GM23338 (cell line): ENCODE results near the gene HAT1. TPM values are rescaled to one million over a fixed set of nuclear protein-coding genes. Genes with fewer than 3 reads are reported as not detected.

Experiments
- ATAC-seq: fragments of 200-7000 bp; cut with Tn5 transposase; 3 replicates; pipeline ENCODE4 v1.9.1; 2020
- DNase-seq: peaks from one replicate; pipeline ENCODE4 v3.0.0-alpha.2; 2015; ENCODE audit warnings: low spot score
- H2AFZ ChIP-seq: fragments of 200-600 bp; sonication (generic); 2 replicates; pipeline ENCODE4 v1.8.0; 2016; ENCODE audit warnings: antibody characterized with exemption, mild to moderate bottlenecking, moderate library complexity
- H3F3A ChIP-seq: fragments of 200-600 bp; sonication (generic); replicated peaks from 2 replicates; pipeline ENCODE4 v1.8.0; 2017; ENCODE audit warnings: antibody characterized with exemption, mixed run types, low read depth
- H3K27ac ChIP-seq: fragments of 200-600 bp; sonication (generic); 2 replicates; pipeline ENCODE4 v1.6.1; 2016; ENCODE audit warnings: low read depth
- H3K27me3 ChIP-seq: fragments of 200-600 bp; sonication (generic); 2 replicates; pipeline ENCODE4 v1.8.0; 2016; ENCODE audit warnings: mild to moderate bottlenecking, mixed run types, moderate library complexity; ENCODE audit not compliant: insufficient read depth
- H3K36me3 ChIP-seq: fragments of 200-600 bp; sonication (generic); 2 replicates; pipeline ENCODE4 v1.8.0; 2016; ENCODE audit warnings: mild to moderate bottlenecking; ENCODE audit not compliant: insufficient read depth
- H3K4me1 ChIP-seq: fragments of 200-600 bp; sonication (generic); 2 replicates; pipeline ENCODE4 v1.8.0; 2016; ENCODE audit warnings: mild to moderate bottlenecking, moderate library complexity; ENCODE audit not compliant: insufficient read depth
- H3K4me2 ChIP-seq: fragments of 200-600 bp; sonication (generic); 2 replicates; pipeline ENCODE4 v1.7.1; 2017; ENCODE audit warnings: mixed run types
- H3K4me3 ChIP-seq: fragments of 200-600 bp; sonication (generic); 2 replicates; pipeline ENCODE4 v1.6.1; 2016; ENCODE audit warnings: mixed run types
- H3K79me2 ChIP-seq: fragments of 200-600 bp; sonication (generic); replicated peaks from 2 replicates; pipeline ENCODE4 v1.8.0; 2017; ENCODE audit warnings: mild to moderate bottlenecking; ENCODE audit not compliant: insufficient read depth
- H3K9me2 ChIP-seq: fragments of 200-600 bp; sonication (generic); 2 replicates; pipeline ENCODE4 v1.8.0; 2017; ENCODE audit not compliant: insufficient read depth
- H4K20me1 ChIP-seq: fragments of 200-600 bp; sonication (generic); replicated peaks from 2 replicates; pipeline ENCODE4 v1.8.0; 2017; ENCODE audit warnings: mild to moderate bottlenecking; ENCODE audit not compliant: insufficient read depth
- H3K27ac Mint-ChIP-seq: 2 replicates; pipeline ENCODE4 v1.8.0; 2020; ENCODE audit warnings: inconsistent platforms, mild to moderate bottlenecking, moderate library complexity, mixed read lengths
- H3K27me3 Mint-ChIP-seq: 3 replicates; pipeline ENCODE4 v1.8.0; 2022; ENCODE audit warnings: low read depth, mild to moderate bottlenecking, moderate library complexity, mixed read lengths, inconsistent platforms; ENCODE audit not compliant: insufficient read depth, poor library complexity
- H3K36me3 Mint-ChIP-seq: 3 replicates; pipeline ENCODE4 v1.8.0; 2021; ENCODE audit warnings: low read depth, mild to moderate bottlenecking, inconsistent platforms, moderate library complexity, mixed read lengths
- H3K4me1 Mint-ChIP-seq: 3 replicates; pipeline ENCODE4 v1.8.0; 2020; ENCODE audit warnings: mild to moderate bottlenecking, inconsistent platforms, mixed read lengths
- H3K4me3 Mint-ChIP-seq: 3 replicates; pipeline ENCODE4 v1.8.0; 2021; ENCODE audit warnings: moderate library complexity, mild to moderate bottlenecking, inconsistent platforms, mixed read lengths
- H3K9me3 Mint-ChIP-seq: 3 replicates; pipeline ENCODE4 v1.8.0; 2020; ENCODE audit warnings: moderate library complexity, mild to moderate bottlenecking, inconsistent platforms, mixed read lengths
- CREB1 ChIP-seq: fragments of 250-450 bp; sonication (Bioruptor Pico); IDR thresholded peaks from 2 replicates; pipeline ENCODE4 v1.5.0; 2020; ENCODE audit warnings: low read depth, mild to moderate bottlenecking, moderate library complexity
- EZH2phosphoT487 ChIP-seq: fragments of 200-600 bp; sonication (generic); IDR thresholded peaks from one replicate; pipeline ENCODE4 v1.8.1; 2018; ENCODE audit warnings: antibody characterized with exemption; ENCODE audit not compliant: unreplicated experiment
- NANOG ChIP-seq: IDR thresholded peaks from 2 replicates; pipeline ENCODE4 v1.6.1; 2016; ENCODE audit warnings: antibody characterized with exemption, borderline replicate concordance
- POLR2AphosphoS5 ChIP-seq: IDR thresholded peaks from 2 replicates; pipeline ENCODE4 v1.6.1; 2016; ENCODE audit warnings: antibody characterized with exemption, low read depth
- STAT1 ChIP-seq: IDR thresholded peaks from one replicate; pipeline ENCODE4 v1.6.1; 2016; ENCODE audit warnings: antibody characterized with exemption; ENCODE audit not compliant: unreplicated experiment
- ZNF331 ChIP-seq: fragments of 250-450 bp; sonication (Bioruptor Pico); IDR thresholded peaks from 2 replicates; pipeline ENCODE4 v1.5.0; 2020; ENCODE audit warnings: low read depth, mild to moderate bottlenecking, moderate library complexity
- polyA plus RNA-seq: library from polyadenylated mRNA; unstranded; fragments of >200 nt; fragmentation: Nextera tagmentation; extraction: Ambion mirVana; gene quantifications from 2 replicates; pipeline ENCODE4 v1.2.1, GENCODE V29; 2016
- total RNA-seq: library from RNA; depleted of rRNA; stranded (reverse); fragments of >200 nt; shearing (Covaris generic); gene quantifications from 2 replicates; pipeline ENCODE4 v1.2.3, GENCODE V29; 2014
- TF ChIP-seq, protein P1 (sequence below): IDR thresholded peaks from one replicate; pipeline ENCODE4 v1.6.1; 2018; ENCODE audit warnings: antibody characterized with exemption; ENCODE audit not compliant: unreplicated experiment
- TF ChIP-seq, protein P2 (sequence below), 2 experiments: fragments of 200-600 bp in 1 of 2; sonication (generic) in 1 of 2; conservative IDR thresholded peaks; 2 replicates each; pipeline versions ENCODE4 v1.5.1 to v1.6.1; 2016 to 2017; ENCODE audit warnings: antibody characterized with exemption in 2 of 2, low read depth in 2 of 2, mild to moderate bottlenecking in 2 of 2, moderate library complexity in 1 of 2

Gene HAT1
- total and polyA plus RNA-seq, 2 experiments from 2014 or later, result 67.2 to 67.5 TPM

DNA sequence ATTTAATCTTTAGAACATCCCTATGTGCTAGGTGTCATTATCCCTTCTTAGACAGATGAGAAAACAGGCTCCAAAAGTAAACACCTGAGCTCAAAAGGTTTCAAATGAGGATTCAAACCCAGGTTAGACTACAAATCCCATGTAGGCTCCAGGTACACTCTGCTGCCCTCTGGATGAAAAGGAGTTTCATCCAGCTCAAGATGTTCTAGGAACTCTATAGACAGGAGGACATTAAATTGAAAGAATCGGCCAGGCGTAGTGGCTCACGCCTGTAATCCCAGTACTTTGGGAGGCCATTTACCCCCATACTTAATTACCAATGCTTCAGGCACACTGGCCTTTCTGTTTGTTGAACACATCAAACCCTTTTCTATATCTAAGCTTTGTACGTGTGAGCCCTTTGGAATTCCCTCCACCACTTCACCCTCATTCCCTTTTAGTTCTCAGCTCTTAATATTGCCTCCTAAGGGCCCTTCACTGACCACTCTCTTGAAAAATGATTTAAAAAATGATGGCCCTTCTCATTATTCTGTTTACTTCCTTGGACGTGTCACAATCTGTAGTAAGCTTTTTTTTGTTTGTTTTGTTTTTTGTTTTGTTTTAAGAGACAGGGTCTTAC lies 38.9 kb upstream of the HAT1 start:
- DNase-seq, result peak; percentile 21
- Histone ChIP-seq H3F3A (no peaks in the 10 kb centered on the region), H3K9me2 (no peaks in the 10 kb centered on the region), H2AFZ (no peak overlapping the region), H4K20me1 (0 out of 2 replicates have a peak, but pooled peaks cover 3% of the 10 kb centered on the region), H3K27me3 (no peaks in the 10 kb centered on the region), H3K4me1 (no peaks in the 10 kb centered on the region), H3K36me3 (no peaks in the 10 kb centered on the region), H3K4me3 (no peak overlapping the region), H3K4me2 (no peak overlapping the region), H3K79me2 (no peaks in the 10 kb centered on the region), H3K27ac (no peak overlapping the region)
- ATAC-seq, result peak; percentile 44
- 0 out of 3 replicates have a peak, but pooled peaks cover 3% of the 10 kb centered on the region for H3K36me3 Mint-ChIP-seq
- no peaks in the 10 kb centered on the region for H3K27me3 Mint-ChIP-seq
- no peaks in the 10 kb centered on the region for H3K9me3 Mint-ChIP-seq
- TF ChIP-seq, protein P1, sequence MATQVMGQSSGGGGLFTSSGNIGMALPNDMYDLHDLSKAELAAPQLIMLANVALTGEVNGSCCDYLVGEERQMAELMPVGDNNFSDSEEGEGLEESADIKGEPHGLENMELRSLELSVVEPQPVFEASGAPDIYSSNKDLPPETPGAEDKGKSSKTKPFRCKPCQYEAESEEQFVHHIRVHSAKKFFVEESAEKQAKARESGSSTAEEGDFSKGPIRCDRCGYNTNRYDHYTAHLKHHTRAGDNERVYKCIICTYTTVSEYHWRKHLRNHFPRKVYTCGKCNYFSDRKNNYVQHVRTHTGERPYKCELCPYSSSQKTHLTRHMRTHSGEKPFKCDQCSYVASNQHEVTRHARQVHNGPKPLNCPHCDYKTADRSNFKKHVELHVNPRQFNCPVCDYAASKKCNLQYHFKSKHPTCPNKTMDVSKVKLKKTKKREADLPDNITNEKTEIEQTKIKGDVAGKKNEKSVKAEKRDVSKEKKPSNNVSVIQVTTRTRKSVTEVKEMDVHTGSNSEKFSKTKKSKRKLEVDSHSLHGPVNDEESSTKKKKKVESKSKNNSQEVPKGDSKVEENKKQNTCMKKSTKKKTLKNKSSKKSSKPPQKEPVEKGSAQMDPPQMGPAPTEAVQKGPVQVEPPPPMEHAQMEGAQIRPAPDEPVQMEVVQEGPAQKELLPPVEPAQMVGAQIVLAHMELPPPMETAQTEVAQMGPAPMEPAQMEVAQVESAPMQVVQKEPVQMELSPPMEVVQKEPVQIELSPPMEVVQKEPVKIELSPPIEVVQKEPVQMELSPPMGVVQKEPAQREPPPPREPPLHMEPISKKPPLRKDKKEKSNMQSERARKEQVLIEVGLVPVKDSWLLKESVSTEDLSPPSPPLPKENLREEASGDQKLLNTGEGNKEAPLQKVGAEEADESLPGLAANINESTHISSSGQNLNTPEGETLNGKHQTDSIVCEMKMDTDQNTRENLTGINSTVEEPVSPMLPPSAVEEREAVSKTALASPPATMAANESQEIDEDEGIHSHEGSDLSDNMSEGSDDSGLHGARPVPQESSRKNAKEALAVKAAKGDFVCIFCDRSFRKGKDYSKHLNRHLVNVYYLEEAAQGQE, result no peak
- TF ChIP-seq STAT1 (no peak), POLR2AphosphoS5 (no peak), EZH2phosphoT487 (no peak)
- TF ChIP-seq, protein P2, sequence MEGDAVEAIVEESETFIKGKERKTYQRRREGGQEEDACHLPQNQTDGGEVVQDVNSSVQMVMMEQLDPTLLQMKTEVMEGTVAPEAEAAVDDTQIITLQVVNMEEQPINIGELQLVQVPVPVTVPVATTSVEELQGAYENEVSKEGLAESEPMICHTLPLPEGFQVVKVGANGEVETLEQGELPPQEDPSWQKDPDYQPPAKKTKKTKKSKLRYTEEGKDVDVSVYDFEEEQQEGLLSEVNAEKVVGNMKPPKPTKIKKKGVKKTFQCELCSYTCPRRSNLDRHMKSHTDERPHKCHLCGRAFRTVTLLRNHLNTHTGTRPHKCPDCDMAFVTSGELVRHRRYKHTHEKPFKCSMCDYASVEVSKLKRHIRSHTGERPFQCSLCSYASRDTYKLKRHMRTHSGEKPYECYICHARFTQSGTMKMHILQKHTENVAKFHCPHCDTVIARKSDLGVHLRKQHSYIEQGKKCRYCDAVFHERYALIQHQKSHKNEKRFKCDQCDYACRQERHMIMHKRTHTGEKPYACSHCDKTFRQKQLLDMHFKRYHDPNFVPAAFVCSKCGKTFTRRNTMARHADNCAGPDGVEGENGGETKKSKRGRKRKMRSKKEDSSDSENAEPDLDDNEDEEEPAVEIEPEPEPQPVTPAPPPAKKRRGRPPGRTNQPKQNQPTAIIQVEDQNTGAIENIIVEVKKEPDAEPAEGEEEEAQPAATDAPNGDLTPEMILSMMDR (conservative IDR thresholded peaks at IDR 0.05; ENCODE audit: low read depth in 2 of 2), result 0 out of 4 replicates have a peak, but pooled peaks of 1 of the 2 experiments have one; percentile 26
- H3K27ac Mint-ChIP-seq, result no peak overlapping the region
- no peak overlapping the region for H3K4me3 Mint-ChIP-seq
- peaks cover 4% of the 10 kb centered on the region; the same call in 2 of the 3 replicates for H3K4me1 Mint-ChIP-seq

DNA sequence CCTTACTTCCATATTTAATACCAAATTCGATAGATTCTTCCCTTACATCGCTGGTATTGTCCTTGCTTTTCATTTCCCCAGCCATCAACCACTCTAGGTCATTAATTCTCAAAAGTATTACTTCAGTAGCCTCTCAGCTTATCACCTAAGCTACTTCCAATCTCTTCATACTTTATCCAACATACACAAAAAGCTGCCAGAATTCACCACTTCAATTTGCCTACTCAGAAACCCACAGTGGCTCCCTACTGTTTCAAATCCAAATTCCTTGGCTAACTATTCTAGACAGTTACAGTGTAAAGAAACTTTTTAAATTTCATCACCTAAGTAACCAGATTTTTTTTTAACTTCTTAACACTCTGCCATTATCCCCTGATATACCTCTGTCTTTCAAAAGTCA lies 32.9 kb upstream of the HAT1 start:
- H3K36me3 ChIP-seq, result no peaks in the 10 kb centered on the region
- no peak for DNase-seq
- Mint-ChIP-seq H3K27me3 (peaks cover 7% of the 10 kb centered on the region), H3K36me3 (peaks cover 6% of the 10 kb centered on the region; the same call in 1 of the 3 replicates), H3K27ac (no peak overlapping the region), H3K9me3 (no peaks in the 10 kb centered on the region), H3K4me3 (no peak overlapping the region), H3K4me1 (peaks cover 8% of the 10 kb centered on the region; the same call in 2 of the 3 replicates)
- no peak overlapping the region for H3K4me2 ChIP-seq
- peaks cover 4% of the 10 kb centered on the region; the same call in 1 of the 2 replicates for H3K4me1 ChIP-seq
- H3K79me2 ChIP-seq, result no peaks in the 10 kb centered on the region
- H4K20me1 ChIP-seq, result 0 out of 2 replicates have a peak, but pooled peaks cover 3% of the 10 kb centered on the region
- no peak for ATAC-seq
- no peak overlapping the region for H3K27ac ChIP-seq
- no peaks in the 10 kb centered on the region for H3K27me3 ChIP-seq
- no peaks in the 10 kb centered on the region for H3F3A ChIP-seq
- no peak overlapping the region for H2AFZ ChIP-seq
- no peak overlapping the region for H3K4me3 ChIP-seq
- TF ChIP-seq CREB1 (CRISPR knock-in tag) (no peak), NANOG (no peak), ZNF331 (CRISPR knock-in tag) (no peak), POLR2AphosphoS5 (no peak)
- TF ChIP-seq, protein P1, result no peak
- TF ChIP-seq, protein P2 (conservative IDR thresholded peaks at IDR 0.05; ENCODE audit: low read depth in 2 of 2), result no peak
- H3K9me2 ChIP-seq, result no peaks in the 10 kb centered on the region
